HEK293T (cell line): Measurements from ENCODE around the gene COMMD10.

Experiments
- ARNT ChIP-seq: fragments of 450-650 bp; IDR thresholded peaks from 2 replicates; pipeline ENCODE4 v1.6.1; 2017; ENCODE audit warnings: mild to moderate bottlenecking
- CTBP1 ChIP-seq: fragments of 450-650 bp; IDR thresholded peaks from 2 replicates; pipeline ENCODE4 v1.6.1; 2016; ENCODE audit warnings: borderline replicate concordance
- LEF1 ChIP-seq: fragments of 450-650 bp; IDR thresholded peaks from 2 replicates; pipeline ENCODE4 v1.6.1; 2017; ENCODE audit warnings: mild to moderate bottlenecking, borderline replicate concordance
- SP1 ChIP-seq: fragments of 450-650 bp; IDR thresholded peaks from 2 replicates; pipeline ENCODE4 v1.6.1; 2017
- SUZ12 ChIP-seq: fragments of 450-650 bp; IDR thresholded peaks from 2 replicates; pipeline ENCODE4 v1.6.1; 2016; ENCODE audit warnings: mild to moderate bottlenecking
- ZNF384 ChIP-seq: fragments of 450-650 bp; IDR thresholded peaks from 2 replicates; pipeline ENCODE4 v1.6.1; 2016
- TF ChIP-seq, protein P1 (sequence below): fragments of 450-650 bp; IDR thresholded peaks from 2 replicates; pipeline ENCODE4 v1.6.1; 2016

DNA sequence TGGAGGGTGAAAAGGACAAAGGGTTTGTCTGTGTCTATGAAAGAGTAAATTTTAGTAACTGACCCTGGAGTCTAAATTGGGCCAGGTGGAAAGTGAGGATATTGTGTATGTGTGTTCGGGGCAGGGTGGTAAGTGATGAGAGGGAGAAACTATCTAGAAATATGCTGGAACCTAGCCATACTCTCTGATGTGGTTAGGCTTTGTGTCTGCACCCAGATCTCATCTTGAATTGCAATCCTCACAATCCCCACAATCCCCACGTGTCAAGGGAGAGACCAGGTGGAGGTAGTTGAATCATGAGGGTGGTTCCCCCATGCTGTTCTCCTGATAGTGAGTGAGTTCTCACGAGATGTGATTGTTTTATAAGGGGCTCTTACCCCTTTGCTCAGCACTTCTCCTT lies 60.6 kb downstream of the COMMD10 start:
- TF ChIP-seq SUZ12, result no peak
- no peak for TF ChIP-seq LEF1
- TF ChIP-seq CTBP1, result no peak
- no peak for TF ChIP-seq ARNT
- TF ChIP-seq, protein P1, sequence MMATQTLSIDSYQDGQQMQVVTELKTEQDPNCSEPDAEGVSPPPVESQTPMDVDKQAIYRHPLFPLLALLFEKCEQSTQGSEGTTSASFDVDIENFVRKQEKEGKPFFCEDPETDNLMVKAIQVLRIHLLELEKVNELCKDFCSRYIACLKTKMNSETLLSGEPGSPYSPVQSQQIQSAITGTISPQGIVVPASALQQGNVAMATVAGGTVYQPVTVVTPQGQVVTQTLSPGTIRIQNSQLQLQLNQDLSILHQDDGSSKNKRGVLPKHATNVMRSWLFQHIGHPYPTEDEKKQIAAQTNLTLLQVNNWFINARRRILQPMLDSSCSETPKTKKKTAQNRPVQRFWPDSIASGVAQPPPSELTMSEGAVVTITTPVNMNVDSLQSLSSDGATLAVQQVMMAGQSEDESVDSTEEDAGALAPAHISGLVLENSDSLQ, result no peak
- no peak for TF ChIP-seq ZNF384
- TF ChIP-seq SP1, result no peak
